Liver (tissue), 9 donors: ENCODE measurements around the gene RBPJ. TPM values are rescaled to one million over a fixed set of nuclear protein-coding genes. Genes with fewer than 3 reads are reported as not detected.

Experiments used
- DNase-seq: peaks from one replicate; pipeline ENCODE4 v3.0.0-alpha.2; 2017; ENCODE audit warnings: low spot score
- H3K27ac ChIP-seq, 2 donors: one replicate each; pipeline ENCODE4 v1.7.0; 2013; ENCODE audit warnings: inconsistent platforms in 2 of 2, low read length in 2 of 2, control low read depth in 1 of 2, low read depth in 1 of 2, mild to moderate bottlenecking in 1 of 2
- H3K27me3 ChIP-seq, 4 donors: one replicate each; pipeline versions ENCODE4 v1.6.1 to v1.7.0; 2013; ENCODE audit warnings: low read length in 3 of 4, inconsistent platforms in 1 of 4, mild to moderate bottlenecking in 1 of 4, moderate library complexity in 1 of 4; ENCODE audit not compliant: control insufficient read depth in 4 of 4, insufficient read depth in 4 of 4
- H3K36me3 ChIP-seq, 4 donors: one replicate each; pipeline versions ENCODE4 v1.6.1 to v1.7.0; 2013; ENCODE audit warnings: low read length in 3 of 4, mild to moderate bottlenecking in 3 of 4, low read depth in 1 of 4, moderate library complexity in 1 of 4; ENCODE audit not compliant: control insufficient read depth in 4 of 4, insufficient read depth in 3 of 4
- H3K4me1 ChIP-seq, 4 donors: one replicate each; pipeline versions ENCODE4 v1.6.1 to v1.7.0; 2013; ENCODE audit warnings: low read length in 3 of 4, mild to moderate bottlenecking in 3 of 4, moderate library complexity in 1 of 4; ENCODE audit not compliant: control insufficient read depth in 4 of 4, insufficient read depth in 4 of 4
- H3K4me3 ChIP-seq, 3 donors: one replicate each; pipeline versions ENCODE4 v1.6.1 to v1.7.0; 2013; ENCODE audit warnings: low read length in 3 of 3, control low read depth in 1 of 3, low read depth in 1 of 3, mild to moderate bottlenecking in 1 of 3
- H3K9ac ChIP-seq, 2 donors: one replicate each; pipeline ENCODE4 v1.7.0; 2013; ENCODE audit warnings: low read length in 2 of 2, mild to moderate bottlenecking in 2 of 2, moderate library complexity in 2 of 2, control low read depth in 1 of 2, low read depth in 1 of 2
- H3K9me3 ChIP-seq, 4 donors: one replicate each; pipeline versions ENCODE4 v1.6.1 to v1.7.0; 2013; ENCODE audit warnings: low read length in 3 of 4; ENCODE audit not compliant: control insufficient read depth in 4 of 4
- ATF3 ChIP-seq: IDR thresholded peaks from 2 replicates; pipeline ENCODE4 v1.6.1; 2016; ENCODE audit warnings: antibody characterized with exemption
- CTCF ChIP-seq: fragments of 150-350 bp; IDR thresholded peaks from 2 replicates; pipeline ENCODE4 v1.5.1; 2017; ENCODE audit warnings: improper control_type of control experiment, low read depth, low read length; ENCODE audit not compliant: missing input control
- EGR1 ChIP-seq, 2 donors: IDR thresholded peaks; 2 replicates each; pipeline ENCODE4 v1.6.1; 2016 to 2018; ENCODE audit warnings: antibody characterized with exemption in 2 of 2, low read depth in 2 of 2
- FOXA1 ChIP-seq: IDR thresholded peaks from 2 replicates; pipeline ENCODE4 v1.6.1; 2016; ENCODE audit warnings: antibody characterized with exemption
- FOXA2 ChIP-seq: IDR thresholded peaks from 2 replicates; pipeline ENCODE4 v1.6.1; 2016; ENCODE audit warnings: antibody characterized with exemption
- HNF4A ChIP-seq, 2 donors: conservative IDR thresholded peaks; 2 replicates each; pipeline ENCODE4 v1.6.1; 2016; ENCODE audit warnings: antibody characterized with exemption in 2 of 2, mild to moderate bottlenecking in 2 of 2
- HNF4G ChIP-seq: IDR thresholded peaks from 2 replicates; pipeline ENCODE4 v1.6.1; 2016; ENCODE audit warnings: antibody characterized with exemption
- JUND ChIP-seq, 2 donors: IDR thresholded peaks; 2 replicates each; pipeline ENCODE4 v1.6.1; 2016; ENCODE audit warnings: antibody characterized with exemption in 2 of 2
- MAX ChIP-seq: IDR thresholded peaks from 2 replicates; pipeline ENCODE4 v1.6.1; 2016; ENCODE audit warnings: antibody characterized with exemption
- NR2F2 ChIP-seq: IDR thresholded peaks from 2 replicates; pipeline ENCODE4 v1.6.1; 2016; ENCODE audit warnings: antibody characterized with exemption
- RAD21 ChIP-seq, 2 donors: IDR thresholded peaks; 2 replicates each; pipeline ENCODE4 v1.6.1; 2016; ENCODE audit warnings: antibody characterized with exemption in 2 of 2, mild to moderate bottlenecking in 2 of 2
- REST ChIP-seq: IDR thresholded peaks from 2 replicates; pipeline ENCODE4 v1.6.1; 2016; ENCODE audit warnings: antibody characterized with exemption, mild to moderate bottlenecking
- SP1 ChIP-seq: IDR thresholded peaks from 2 replicates; pipeline ENCODE4 v1.6.1; 2018; ENCODE audit warnings: antibody characterized with exemption, mild to moderate bottlenecking
- TAF1 ChIP-seq: conservative IDR thresholded peaks from 2 replicates; pipeline ENCODE4 v1.6.1; 2016; ENCODE audit warnings: antibody characterized with exemption, mild to moderate bottlenecking
- YY1 ChIP-seq: IDR thresholded peaks from 2 replicates; pipeline ENCODE4 v1.6.1; 2016; ENCODE audit warnings: antibody characterized with exemption, mild to moderate bottlenecking
- WGBS: extraction: QIAGEN DNeasy Blood & Tissue Kit; methylation state at CpG from one replicate; pipeline ENCODE4 v1.1.7; 2013; 5-methylcytosine and 5-hydroxymethylcytosine counted together
- polyA plus RNA-seq, 2 donors: library from polyadenylated mRNA; stranded (reverse) in 1 of 2; unstranded in 1 of 2; fragments of 200-250 nt in 1 of 2; fragments of >200 nt in 1 of 2; fragmentation: Nextera tagmentation in 1 of 2; extraction: Ambion mirVana in 1 of 2; gene quantifications; one replicate each; pipeline versions ENCODE4 v1.2.1 to v1.2.3, GENCODE V29; 2013 to 2015
- total RNA-seq, 2 donors: library from RNA; depleted of rRNA; stranded (reverse); fragments of >200 nt; gene quantifications; one replicate each; pipeline ENCODE4 v1.2.3, GENCODE V29; 2014
- donor health status: healthy.
- donor health status: healthy.
- donor health status: healthy.
- donor health status: healthy.
- donor health status: healthy.

The RBPJ gene
- total and polyA plus RNA-seq, 4 donors = 8.0 to 32.2 (median 22.9) TPM

- Histone ChIP-seq H3K4me3 (no peak overlapping the region), H3K36me3 (no peaks in the 10 kb centered on the region)
Measured at GRCh38 chr4:26360273-26360672, 39.5 kb downstream of the RBPJ start.

More at GRCh38 chr4:26360273-26360672, 39.5 kb downstream of the RBPJ start:
- TF ChIP-seq HNF4G (no peak), NR2F2 (no peak), HNF4A (conservative IDR thresholded peaks at IDR 0.05) (no peak), JUND (IDR thresholded peaks at IDR 0.05) (no peak), EGR1 (IDR thresholded peaks at IDR 0.05; ENCODE audit: low read depth in 2 of 2) (no peak), YY1 (no peak), SP1 (no peak), TAF1 (no peak), FOXA1 (no peak), CTCF (no peak), ATF3 (no peak), REST (no peak), FOXA2 (no peak), RAD21 (IDR thresholded peaks at IDR 0.05) (no peak), MAX (no peak)
- Histone ChIP-seq H3K9ac (no peak overlapping the region), H3K27ac (no peak overlapping the region), H3K4me1 (peaks cover 0 to 15% (median 3%) of the 10 kb centered on the region in 4 donors), H3K27me3 (no peaks in the 10 kb centered on the region), H3K9me3 (no peaks in the 10 kb centered on the region)
- DNase-seq = no peak
- WGBS = 97% methylated on average over 4 of the region's 4 CpGs
